DOHH2 (cell line): ENCODE results near the gene LDLRAD4.

Experiments used
- H3F3A ChIP-seq: fragments of 200-600 bp; sonication (generic), shearing (Covaris generic); 2 replicates; pipeline ENCODE4 v1.6.0; 2016; ENCODE audit warnings: antibody characterized with exemption, mild to moderate bottlenecking; ENCODE audit not compliant: control insufficient read depth, insufficient read depth
- H3K27ac ChIP-seq: fragments of 200-600 bp; sonication (generic); 2 replicates; pipeline ENCODE4 v1.5.1; 2014; ENCODE audit warnings: low read depth, mild to moderate bottlenecking, low read length, moderate library complexity
- H3K27me3 ChIP-seq: fragments of 200-600 bp; sonication (generic); 2 replicates; pipeline ENCODE4 v1.6.1; 2014; ENCODE audit warnings: mild to moderate bottlenecking, low read length, mixed read lengths; ENCODE audit not compliant: control insufficient read depth
- H3K36me3 ChIP-seq: fragments of 200-600 bp; sonication (generic); 2 replicates; pipeline ENCODE4 v1.6.1; 2014; ENCODE audit warnings: mild to moderate bottlenecking, low read length, moderate library complexity, mixed read lengths; ENCODE audit not compliant: control insufficient read depth
- H3K4me1 ChIP-seq: fragments of 200-600 bp; sonication (generic); 2 replicates; pipeline ENCODE4 v1.6.1; 2014; ENCODE audit warnings: mild to moderate bottlenecking, low read length, mixed read lengths; ENCODE audit not compliant: control insufficient read depth
- H3K4me2 ChIP-seq: fragments of 200-600 bp; sonication (generic); 2 replicates; pipeline ENCODE4 v1.6.0; 2014; ENCODE audit warnings: mild to moderate bottlenecking, low read length, moderate library complexity
- H3K4me3 ChIP-seq: fragments of 200-600 bp; sonication (generic); 2 replicates; pipeline ENCODE4 v1.5.1; 2014; ENCODE audit warnings: mild to moderate bottlenecking, low read length, mixed read lengths
- H3K79me2 ChIP-seq: fragments of 200-600 bp; sonication (generic); 2 replicates; pipeline ENCODE4 v1.6.1; 2014; ENCODE audit warnings: mild to moderate bottlenecking, low read length, mixed read lengths; ENCODE audit not compliant: control insufficient read depth
- H3K9me2 ChIP-seq: fragments of 200-600 bp; sonication (generic); replicated peaks from 2 replicates; pipeline ENCODE4 v1.6.1; 2014; ENCODE audit warnings: mild to moderate bottlenecking, low read length, mixed read lengths; ENCODE audit not compliant: control insufficient read depth
- H3K9me3 ChIP-seq: fragments of 200-600 bp; sonication (generic); 2 replicates; pipeline ENCODE4 v1.6.1; 2014; ENCODE audit warnings: antibody characterized with exemption, low read length, mixed read lengths; ENCODE audit not compliant: control insufficient read depth, insufficient read depth
- H4K20me1 ChIP-seq: fragments of 200-600 bp; sonication (generic); 2 replicates; pipeline ENCODE4 v1.6.0; 2014; ENCODE audit warnings: low read depth, mild to moderate bottlenecking, antibody characterized with exemption, low read length, moderate library complexity; ENCODE audit not compliant: control insufficient read depth, insufficient read depth
- CTCF ChIP-seq: fragments of 200-600 bp; sonication (generic); IDR thresholded peaks from one replicate; pipeline ENCODE4 v1.5.1; 2014; ENCODE audit warnings: antibody characterized with exemption, mild to moderate bottlenecking, low read depth, low read length; ENCODE audit not compliant: poor library complexity, severe bottlenecking
- EZH2phosphoT487 ChIP-seq: fragments of 200-600 bp; sonication (generic); IDR thresholded peaks from 2 replicates; pipeline ENCODE4 v1.6.1; 2017; ENCODE audit warnings: borderline replicate concordance, mild to moderate bottlenecking, antibody characterized with exemption, low read length, moderate library complexity, mixed read lengths

The LDLRAD4 gene

GRCh38 chr18:13452871-13453680 is 234.5 kb downstream of the LDLRAD4 start:
- Histone ChIP-seq H3K9me2 (no peaks in the 10 kb centered on the region), H3F3A (no peaks in the 10 kb centered on the region), H3K4me1 (peaks cover 8% of the 10 kb centered on the region), H3K9me3 (no peaks in the 10 kb centered on the region), H3K36me3 (no peaks in the 10 kb centered on the region), H3K4me2 (no peak overlapping the region), H3K27ac (no peak overlapping the region), H3K27me3 (peaks cover 2% of the 10 kb centered on the region; the same call in 1 of the 2 replicates), H4K20me1 (no peaks in the 10 kb centered on the region), H3K4me3 (no peak overlapping the region), H3K79me2 (no peaks in the 10 kb centered on the region)
- TF ChIP-seq EZH2phosphoT487, result no peak
- TF ChIP-seq CTCF, result no peak

GRCh38 chr18:13453714-13454113 is 235.2 kb downstream of the LDLRAD4 start:
- no peaks in the 10 kb centered on the region for H4K20me1 ChIP-seq
- no peak overlapping the region for H3K4me2 ChIP-seq
- no peaks in the 10 kb centered on the region for H3K9me3 ChIP-seq
- H3K27ac ChIP-seq, result no peak overlapping the region
- H3K9me2 ChIP-seq, result no peaks in the 10 kb centered on the region
- TF ChIP-seq CTCF (no peak), EZH2phosphoT487 (no peak)
- no peaks in the 10 kb centered on the region for H3F3A ChIP-seq
- H3K27me3 ChIP-seq, result peaks cover 2% of the 10 kb centered on the region; the same call in 1 of the 2 replicates
- H3K79me2 ChIP-seq, result no peaks in the 10 kb centered on the region
- H3K4me1 ChIP-seq, result peaks cover 8% of the 10 kb centered on the region
- H3K36me3 ChIP-seq, result no peaks in the 10 kb centered on the region
- H3K4me3 ChIP-seq, result no peak overlapping the region

- H3K27ac ChIP-seq, result no peak overlapping the region
- H3K27me3 ChIP-seq, result peaks cover 2% of the 10 kb centered on the region; the same call in 1 of the 2 replicates
- H3K9me3 ChIP-seq, result no peaks in the 10 kb centered on the region
- peaks cover 8% of the 10 kb centered on the region for H3K4me1 ChIP-seq
- no peaks in the 10 kb centered on the region for H3F3A ChIP-seq
- TF ChIP-seq CTCF, result no peak
- TF ChIP-seq EZH2phosphoT487, result no peak
- no peaks in the 10 kb centered on the region for H3K79me2 ChIP-seq
- no peaks in the 10 kb centered on the region for H3K9me2 ChIP-seq
- H3K4me2 ChIP-seq, result no peak overlapping the region
- H3K4me3 ChIP-seq, result no peak overlapping the region
- no peaks in the 10 kb centered on the region for H3K36me3 ChIP-seq
- H4K20me1 ChIP-seq, result no peaks in the 10 kb centered on the region
Observed at GRCh38 chr18:13454363-13455150, 236.0 kb downstream of the LDLRAD4 start.
